K562 (cell line): ENCODE results near the gene GRIP1. TPM values are rescaled to one million over a fixed set of nuclear protein-coding genes. Genes with fewer than 3 reads are reported as not detected.
A peak's percentile ranks its signal among the peaks of the same experiment; 100 is the strongest.

Source experiments
- DACH1 ChIP-seq: fragments of 450-650 bp; IDR thresholded peaks from 2 replicates; pipeline ENCODE4 v1.6.1; 2018; ENCODE audit not compliant: partially characterized antibody
- ELF1 ChIP-seq: fragments of 200-800 bp; sonication (Bioruptor generic); IDR thresholded peaks from 2 replicates; pipeline ENCODE4 v1.6.1; 2016; ENCODE audit warnings: missing genetic modification characterization, missing compliant biosample characterization
- EP400 ChIP-seq: fragments of 450-650 bp; IDR thresholded peaks from 2 replicates; pipeline ENCODE4 v1.6.1; 2017; ENCODE audit warnings: antibody characterized with exemption, mild to moderate bottlenecking, moderate library complexity
- FOXP1 ChIP-seq: sonication (generic); formaldehyde crosslinking; IDR thresholded peaks from 2 replicates; pipeline ENCODE4 v1.8.0; 2022; ENCODE audit warnings: mild to moderate bottlenecking, missing genetic modification reagents
- GTF2F1 ChIP-seq: IDR thresholded peaks from 2 replicates; pipeline ENCODE4 v1.6.1; 2011; ENCODE audit warnings: low read depth, low read length, improper control_type of control experiment
- KDM5B ChIP-seq: fragments of 200-600 bp; sonication (generic); IDR thresholded peaks from 2 replicates; pipeline ENCODE4 v1.6.1; 2012; ENCODE audit warnings: low read depth, mild to moderate bottlenecking, moderate library complexity, low read length, control low read depth, inconsistent platforms; ENCODE audit not compliant: insufficient replicate concordance
- KLF1 ChIP-seq: fragments of 450-650 bp; IDR thresholded peaks from 2 replicates; pipeline ENCODE4 v1.6.1; 2016; ENCODE audit warnings: missing genetic modification characterization, missing compliant biosample characterization
- MLLT1 ChIP-seq, 2 experiments: fragments of 450-650 bp; IDR thresholded peaks; 2 replicates each; pipeline ENCODE4 v1.6.1; 2016
- MTA2 ChIP-seq: fragments of 450-650 bp; IDR thresholded peaks from 2 replicates; pipeline ENCODE4 v1.6.1; 2016; ENCODE audit warnings: low read depth
- PCBP1 ChIP-seq: fragments of 200-400 bp; formaldehyde crosslinking; IDR thresholded peaks from 2 replicates; pipeline ENCODE4 v1.6.1; 2018; ENCODE audit warnings: mild to moderate bottlenecking, low read depth, low read length; ENCODE audit not compliant: poor library complexity, severe bottlenecking
- POLR2G ChIP-seq: fragments of 200-400 bp; formaldehyde crosslinking; IDR thresholded peaks from 2 replicates; pipeline ENCODE4 v1.6.1; 2017; ENCODE audit warnings: low read depth, mild to moderate bottlenecking, antibody characterized with exemption, low read length, moderate library complexity
- TEAD4 ChIP-seq, 2 experiments: sonication (generic) in 1 of 2; formaldehyde crosslinking in 1 of 2; IDR thresholded peaks; 2 replicates each; pipeline versions ENCODE4 v1.6.1 to v1.8.0; 2012 to 2022; ENCODE audit warnings: borderline replicate concordance in 1 of 2, inconsistent platforms in 1 of 2, low read length in 1 of 2, mild to moderate bottlenecking in 1 of 2, missing genetic modification reagents in 1 of 2
- ZFP30 ChIP-seq: fragments of 250-450 bp; sonication (Bioruptor Pico); IDR thresholded peaks from 2 replicates; pipeline ENCODE4 v1.8.0; 2022; ENCODE audit warnings: moderate library complexity, mild to moderate bottlenecking, inconsistent platforms, borderline replicate concordance
- ZNF121 ChIP-seq: sonication (generic); formaldehyde crosslinking; conservative IDR thresholded peaks from 2 replicates; pipeline ENCODE4 v1.8.0; 2022; ENCODE audit warnings: missing genetic modification reagents
- ZNF316 ChIP-seq: fragments of 450-650 bp; IDR thresholded peaks from 2 replicates; pipeline ENCODE4 v1.6.1; 2016
- ZNF318 ChIP-seq, 2 experiments: fragments of 450-650 bp; IDR thresholded peaks; 2 replicates each; pipeline ENCODE4 v1.6.1; 2016; ENCODE audit warnings: mild to moderate bottlenecking in 2 of 2, borderline replicate concordance in 1 of 2, low read depth in 1 of 2, moderate library complexity in 1 of 2
- polyA plus RNA-seq, 8 experiments: library from polyadenylated mRNA; depleted of rRNA in 4 of 8; stranded (reverse) in 5 of 8; unstranded in 3 of 8; fragments of >200 nt; fragmentation: Nextera tagmentation in 2 of 8; fragmentation: Illumina TruSeq in 1 of 8; extraction: Ambion mirVana in 2 of 8; extraction: Trizol in 1 of 8; gene quantifications; 2 replicates each; pipeline versions ENCODE4 v1.2.1 to v1.2.3, GENCODE V29; 2011 to 2014; ENCODE audit warnings: inconsistent platforms in 1 of 8, missing spikeins in 1 of 8
- total RNA-seq, 7 experiments: library from RNA; depleted of rRNA in 6 of 7; stranded (reverse); fragments of >200 nt in 6 of 7; fragmentation: Illumina TruSeq in 2 of 7; extraction: Trizol in 2 of 7; gene quantifications; 2 replicates each; pipeline versions ENCODE4 v1.2.1 to v1.2.3, GENCODE V29; 2011 to 2021; ENCODE audit warnings: low replicate concordance in 1 of 7
- TF ChIP-seq, protein P1 (sequence below), 2 experiments: fragments of 450-650 bp in 1 of 2; sonication (generic) in 1 of 2; formaldehyde crosslinking; conservative IDR thresholded peaks; 2 replicates each; pipeline versions ENCODE4 v1.4.0 to v1.8.1; 2020 to 2022; ENCODE audit warnings: mild to moderate bottlenecking in 1 of 2, missing genetic modification reagents in 1 of 2

Gene GRIP1
- total and polyA plus RNA-seq, 9 of the 15 experiments (the other 6 are each of a cell fraction or from before 2014, with no cell fraction given): 0.28 to 1.2 (median 0.45) TPM

DNA sequence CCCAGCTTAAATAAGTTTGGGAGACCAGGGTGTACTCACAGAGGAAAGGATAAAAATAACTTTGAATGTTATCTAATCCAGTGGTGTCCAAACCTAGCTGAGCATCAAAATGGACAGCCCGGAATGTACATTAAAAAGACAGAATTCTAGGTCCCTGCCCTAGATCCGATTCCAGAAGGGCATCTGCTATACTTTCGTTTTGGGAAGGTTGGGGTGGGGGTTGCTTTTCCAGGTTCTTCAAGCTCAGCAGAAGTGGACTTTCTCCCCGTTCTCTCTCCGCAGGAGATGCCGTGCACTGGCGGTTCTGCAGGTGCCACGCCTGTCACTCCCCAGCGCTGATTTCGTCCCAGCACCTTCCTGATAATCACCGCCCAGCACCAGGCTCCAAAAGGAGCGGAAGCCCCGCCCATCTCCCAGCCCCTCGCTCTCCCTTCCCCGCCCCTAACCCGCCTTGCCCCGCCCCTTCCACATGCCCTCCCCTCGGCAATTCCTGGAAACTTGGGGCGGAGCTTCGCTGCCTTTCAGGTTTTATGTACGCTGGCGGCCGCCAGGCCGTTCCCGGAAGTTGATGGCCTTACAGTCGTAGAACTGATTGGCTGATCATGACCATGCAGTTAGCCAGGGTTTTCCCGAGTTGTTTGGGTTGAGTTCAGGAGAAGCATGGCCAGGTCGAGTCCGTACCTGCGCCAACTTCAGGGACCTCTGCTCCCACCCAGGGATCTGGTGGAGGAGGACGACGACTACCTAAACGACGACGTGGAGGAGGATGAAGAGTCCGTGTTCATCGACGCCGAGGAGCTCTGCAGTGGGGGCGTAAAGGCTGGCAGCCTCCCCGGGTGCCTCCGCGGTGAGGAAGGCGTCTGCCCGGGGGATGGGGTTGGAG is 376.7 kb downstream of the GRIP1 start, which contains the start of gene HELB (continued):
- TF ChIP-seq KDM5B (peak; percentile 86), KLF1 (tag) (no peak), TEAD4 (IDR thresholded peaks at IDR 0.05; ENCODE audit: low read length) (no peak), TEAD4 (CRISPR knock-in tag; IDR thresholded peaks at IDR 0.05; ENCODE audit: borderline replicate concordance) (no peak), MLLT1 (IDR thresholded peaks at IDR 0.05) (peak in 1 of 2 experiments; percentile 38; a peak in 1 of 4 replicates), FOXP1 (no peak), ZNF318 (IDR thresholded peaks at IDR 0.05; ENCODE audit: borderline replicate concordance in 1 of 2, low read depth in 1 of 2) (no peak), POLR2G (peak; percentile 82), DACH1 (no peak), ZFP30 (CRISPR knock-in tag) (no peak), ZNF121 (no peak), EP400 (peak; percentile 67), ZNF316 (peak; percentile 59), PCBP1 (no peak), MTA2 (no peak), GTF2F1 (no peak), ELF1 (tag) (peak; percentile 93)
- TF ChIP-seq, protein P1, sequence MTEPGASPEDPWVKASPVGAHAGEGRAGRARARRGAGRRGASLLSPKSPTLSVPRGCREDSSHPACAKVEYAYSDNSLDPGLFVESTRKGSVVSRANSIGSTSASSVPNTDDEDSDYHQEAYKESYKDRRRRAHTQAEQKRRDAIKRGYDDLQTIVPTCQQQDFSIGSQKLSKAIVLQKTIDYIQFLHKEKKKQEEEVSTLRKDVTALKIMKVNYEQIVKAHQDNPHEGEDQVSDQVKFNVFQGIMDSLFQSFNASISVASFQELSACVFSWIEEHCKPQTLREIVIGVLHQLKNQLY (CRISPR knock-in tag; conservative IDR thresholded peaks at IDR 0.05): no peak
